Tongue (tissue), 2 donors: ENCODE data around the gene SRP54. TPM values are rescaled to one million over a fixed set of nuclear protein-coding genes. Genes with fewer than 3 reads are reported as not detected.
"Not testable (repeated sequence)": the region's sequence is repeated elsewhere in the genome, so short reads cannot be mapped to it uniquely, and the experiment has no call there.

ENCODE experiments used
- DNase-seq: peaks from one replicate; pipeline ENCODE4 v3.0.0-alpha.2; 2015
- total RNA-seq: library from RNA; depleted of rRNA; stranded (reverse); fragments of >200 nt; gene quantifications from one replicate; pipeline ENCODE4 v1.2.3, GENCODE V29; 2014

The SRP54 gene
- total RNA-seq, 1 donor from 2014 or later, result 79.3 TPM

GRCh38 chr14:35047976-35048513, 65.3 kb downstream of the SRP54 start:
- DNase-seq, result no peak

GRCh38 chr14:35050652-35051051, 67.9 kb downstream of the SRP54 start:
- DNase-seq, result no peak

- no peak for DNase-seq
Measured at GRCh38 chr14:35051796-35052195, 69.0 kb downstream of the SRP54 start.

- no peak for DNase-seq
Measured at GRCh38 chr14:35052637-35053036, 69.8 kb downstream of the SRP54 start.

GRCh38 chr14:35061113-35061791, 78.5 kb downstream of the SRP54 start:
- DNase-seq, result not testable (repeated sequence)

- DNase-seq, result not testable (repeated sequence)
Measured at GRCh38 chr14:35065731-35066130, 82.9 kb downstream of the SRP54 start.

- no peak for DNase-seq
Measured at GRCh38 chr14:35068238-35069012, 85.6 kb downstream of the SRP54 start.

- no peak for DNase-seq
Measured at GRCh38 chr14:35072226-35072625, 89.4 kb downstream of the SRP54 start.

GRCh38 chr14:35073486-35073885, 90.7 kb downstream of the SRP54 start:
- DNase-seq, result no peak

GRCh38 chr14:35078082-35078481, 95.3 kb downstream of the SRP54 start:
- DNase-seq, result no peak

Other genes starting within 250 kb of the SRP54 start
- gene BAZ1A, start 107.6 kb upstream of the SRP54 start, total RNA-seq, result 25.7 TPM
- gene FAM177A1, start 63.3 kb downstream of the SRP54 start, total RNA-seq, result 22.3 TPM
- gene PPP2R3C, start 139.0 kb downstream of the SRP54 start, total RNA-seq, result 41.7 TPM
- 15.9 TPM for gene PRORP, start 139.6 kb downstream of the SRP54 start, total RNA-seq